ENCODE results near the gene HERC3.

GRCh38 chr4:88660446-88661294, 68.4 kb downstream of the HERC3 start:
- TF ChIP-seq CTCF (IDR thresholded peaks at IDR 0.05; ENCODE audit: low read length) (no peak), EZH2phosphoT487 (IDR thresholded peaks at IDR 0.05; ENCODE audit: low read length) (no peak)
